ENCODE measurements around the gene HPCAL4.

Gene HPCAL4

DNA sequence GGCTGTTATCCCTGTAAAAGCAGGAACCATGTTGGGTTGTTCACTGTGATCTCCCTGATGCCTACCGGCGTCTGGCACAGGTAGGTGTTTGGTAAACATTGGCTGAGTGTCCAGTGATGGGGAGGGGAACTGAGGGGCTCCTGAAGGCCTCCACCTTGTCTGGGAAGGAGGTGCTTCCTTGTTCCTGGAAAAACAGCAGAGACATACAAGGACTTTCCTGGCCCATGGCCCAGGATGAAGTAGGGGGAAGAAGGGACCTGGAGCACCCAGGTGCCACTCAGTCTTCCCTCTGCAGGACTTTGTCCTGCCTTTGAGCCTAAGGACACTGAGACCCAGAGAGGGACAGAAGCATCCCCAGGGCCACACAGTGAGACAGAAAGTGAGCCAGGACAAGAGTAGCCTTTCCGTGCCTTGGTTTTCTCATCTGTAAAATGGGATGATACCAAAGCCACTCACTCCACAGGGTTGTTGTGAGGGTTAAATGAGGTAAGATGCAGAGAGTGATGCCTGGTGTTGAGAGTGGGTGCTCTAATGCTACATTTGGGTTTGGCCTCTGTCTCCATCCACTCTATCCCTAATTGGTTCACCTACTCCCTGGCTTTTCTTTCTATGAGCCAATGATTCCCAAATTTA lies 45.7 kb downstream of the HPCAL4 start:
- no peaks in the 10 kb centered on the region for H3K36me3 ChIP-seq (ENCODE audit: insufficient read depth, low read length)
- H3K4me1 ChIP-seq (ENCODE audit: insufficient read depth, low read length), result peaks cover 3% of the 10 kb centered on the region; the same call in 1 of the 2 replicates
- 0 out of 2 replicates have a peak, but pooled peaks cover 2% of the 10 kb centered on the region for H3K9me3 ChIP-seq (ENCODE audit: control insufficient read depth, insufficient read depth, low read length)
- H3K9ac ChIP-seq (ENCODE audit: low read depth, low read length), result no peak overlapping the region

DNA sequence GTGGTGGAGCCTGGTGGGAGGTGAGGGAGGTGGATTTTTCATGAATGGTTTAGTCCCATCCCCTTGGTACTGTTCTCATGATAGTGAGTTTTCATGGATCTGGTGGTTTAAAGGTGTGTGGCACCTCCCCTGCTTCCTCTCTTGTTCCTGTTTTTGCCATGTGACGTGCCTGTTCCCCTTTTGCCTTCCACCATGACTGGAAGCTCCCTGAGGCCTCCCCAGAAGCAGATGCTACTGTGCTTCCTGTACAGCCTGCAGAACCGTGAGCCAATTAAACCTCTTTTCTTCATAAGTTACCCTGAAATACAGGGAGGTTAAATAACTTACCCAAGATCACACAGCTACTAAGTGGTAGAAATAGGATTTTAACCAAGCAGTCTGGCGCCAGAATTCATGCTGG lies 47.5 kb downstream of the HPCAL4 start:
- no peak overlapping the region for H3K9ac ChIP-seq (ENCODE audit: low read depth, low read length)
- H3K9me3 ChIP-seq (ENCODE audit: control insufficient read depth, insufficient read depth, low read length), result 0 out of 2 replicates have a peak, but pooled peaks cover 2% of the 10 kb centered on the region
- H3K4me1 ChIP-seq (ENCODE audit: insufficient read depth, low read length), result peaks cover 3% of the 10 kb centered on the region; the same call in 1 of the 2 replicates
- H3K36me3 ChIP-seq (ENCODE audit: insufficient read depth, low read length), result no peaks in the 10 kb centered on the region

DNA sequence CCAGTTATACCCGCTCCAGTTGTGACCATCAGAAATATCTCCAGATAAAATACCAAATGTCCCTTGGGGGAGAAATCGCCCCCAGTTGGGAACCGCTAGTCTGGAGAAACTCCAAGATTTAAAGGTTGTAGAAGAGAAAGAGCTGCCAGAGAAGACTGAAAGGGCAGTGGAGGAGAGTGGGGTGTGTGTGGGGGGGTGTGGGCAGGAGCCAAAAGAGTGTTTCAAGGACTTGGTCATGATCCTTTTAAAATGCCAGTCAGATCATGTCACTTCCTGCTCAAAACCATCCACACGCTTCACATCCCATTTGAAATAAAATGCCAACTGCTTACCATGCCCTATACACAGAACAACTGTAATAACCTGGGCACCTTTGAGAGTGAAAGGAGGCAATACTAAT lies 48.4 kb downstream of the HPCAL4 start:
- Histone ChIP-seq H3K36me3 (ENCODE audit: insufficient read depth, low read length) (no peaks in the 10 kb centered on the region), H3K4me1 (ENCODE audit: insufficient read depth, low read length) (peaks cover 3% of the 10 kb centered on the region; the same call in 1 of the 2 replicates), H3K9ac (ENCODE audit: low read depth, low read length) (no peak overlapping the region), H3K9me3 (ENCODE audit: control insufficient read depth, insufficient read depth, low read length) (0 out of 2 replicates have a peak, but pooled peaks cover 2% of the 10 kb centered on the region)

DNA sequence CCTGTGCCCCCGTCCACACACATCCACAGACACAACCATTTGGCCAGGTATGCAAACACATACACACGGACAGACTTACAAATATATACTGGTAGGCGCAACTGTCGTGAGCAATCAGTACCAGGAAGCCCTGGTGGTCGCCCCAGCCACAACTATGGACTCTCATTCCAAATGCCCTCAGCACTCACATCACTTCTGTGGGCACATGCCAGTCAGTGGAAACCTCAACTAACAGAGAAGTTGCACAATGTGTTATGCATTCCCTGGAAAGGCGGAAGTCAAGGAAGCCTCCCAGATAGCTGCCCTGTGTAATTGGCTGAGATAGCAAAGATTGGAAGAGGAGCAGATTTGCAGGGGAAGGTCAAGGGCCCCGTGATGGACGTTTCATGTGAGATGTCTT lies 50.4 kb downstream of the HPCAL4 start:
- Histone ChIP-seq H3K4me1 (ENCODE audit: insufficient read depth, low read length) (peaks cover 2% of the 10 kb centered on the region; the same call in 1 of the 2 replicates), H3K9me3 (ENCODE audit: control insufficient read depth, insufficient read depth, low read length) (0 out of 2 replicates have a peak, but pooled peaks cover 2% of the 10 kb centered on the region), H3K9ac (ENCODE audit: low read depth, low read length) (no peak overlapping the region), H3K36me3 (ENCODE audit: insufficient read depth, low read length) (no peaks in the 10 kb centered on the region)

DNA sequence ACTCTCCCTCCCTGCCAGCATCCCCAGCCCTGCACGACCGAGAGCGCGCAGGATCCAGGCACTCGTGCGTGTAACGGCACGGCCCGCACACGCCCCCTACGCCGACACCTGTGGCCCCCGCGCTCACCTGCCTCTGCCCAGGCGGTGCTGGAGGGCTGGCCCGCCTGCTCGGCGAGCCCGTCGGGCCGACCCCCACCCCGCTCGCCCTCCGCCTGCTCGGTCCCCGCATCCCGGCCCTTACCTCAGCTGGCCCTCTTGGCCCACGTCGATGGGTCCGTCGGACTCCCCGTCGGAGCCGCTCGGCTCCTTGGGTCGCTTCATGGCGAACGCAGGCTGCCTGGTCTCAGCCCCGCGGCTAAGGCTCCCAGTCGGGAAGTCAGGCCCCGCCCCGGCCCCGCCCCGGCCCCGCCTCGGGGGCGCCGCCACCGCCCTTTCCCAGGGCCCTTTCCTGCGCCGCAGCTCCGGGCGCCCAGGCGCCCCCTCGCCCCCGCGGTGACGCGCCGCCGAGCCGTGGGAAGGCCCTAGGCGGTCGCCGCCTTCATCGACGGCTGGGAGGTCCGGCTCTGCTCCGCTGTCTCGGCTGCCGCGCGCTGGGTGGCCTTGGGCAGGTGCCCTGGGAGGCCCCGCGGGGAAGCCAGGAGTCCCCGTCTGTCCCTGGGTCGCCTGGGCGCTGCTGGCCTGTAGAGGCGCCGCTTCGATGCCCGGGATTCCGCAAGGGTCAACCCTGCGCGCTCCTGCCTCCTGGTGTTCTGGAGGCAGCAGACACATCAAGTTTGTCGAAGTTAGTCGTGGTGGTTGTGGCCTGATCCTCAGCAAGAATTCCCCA lies 51.7 kb downstream of the HPCAL4 start, which contains the start of gene HEYL:
Gene HEYL, minus strand, starts transcription at position 339 of the 826 bp plus-strand sequence. Its CDS starts 18 bp downstream, at position 321.
- Histone ChIP-seq H3K9ac (ENCODE audit: low read depth, low read length) (peak within 1 kb of the TSS; percentile 67), H3K36me3 (ENCODE audit: insufficient read depth, low read length) (no peaks in the 10 kb centered on the region), H3K4me1 (ENCODE audit: insufficient read depth, low read length) (0 out of 2 replicates have a peak, but pooled peaks cover 10% of the 10 kb centered on the region), H3K9me3 (ENCODE audit: control insufficient read depth, insufficient read depth, low read length) (0 out of 2 replicates have a peak, but pooled peaks cover 2% of the 10 kb centered on the region)

DNA sequence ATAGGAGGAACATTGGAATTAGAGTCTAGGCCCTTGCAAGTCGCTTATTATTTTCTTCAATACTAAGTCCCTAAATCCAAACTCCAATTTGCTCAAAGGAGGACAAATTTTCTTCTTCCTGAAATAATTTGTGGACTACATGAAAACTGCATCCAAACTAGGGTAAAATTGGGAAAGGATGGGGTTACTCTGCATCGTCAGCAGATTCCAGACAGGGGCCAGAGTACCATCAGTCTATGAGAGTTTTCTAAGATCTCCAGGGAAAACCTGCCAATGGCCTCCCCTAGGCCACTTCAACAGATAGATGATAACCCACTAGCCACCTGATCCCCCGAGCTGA lies 52.3 kb downstream of the HPCAL4 start:
- H3K36me3 ChIP-seq (ENCODE audit: insufficient read depth, low read length), result no peaks in the 10 kb centered on the region
- 0 out of 2 replicates have a peak, but pooled peaks cover 2% of the 10 kb centered on the region for H3K9me3 ChIP-seq (ENCODE audit: control insufficient read depth, insufficient read depth, low read length)
- 0 out of 2 replicates have a peak, but pooled peaks cover 10% of the 10 kb centered on the region for H3K4me1 ChIP-seq (ENCODE audit: insufficient read depth, low read length)
- peak overlapping the region; percentile 67; the same call in 1 of the 2 replicates for H3K9ac ChIP-seq (ENCODE audit: low read depth, low read length)

DNA sequence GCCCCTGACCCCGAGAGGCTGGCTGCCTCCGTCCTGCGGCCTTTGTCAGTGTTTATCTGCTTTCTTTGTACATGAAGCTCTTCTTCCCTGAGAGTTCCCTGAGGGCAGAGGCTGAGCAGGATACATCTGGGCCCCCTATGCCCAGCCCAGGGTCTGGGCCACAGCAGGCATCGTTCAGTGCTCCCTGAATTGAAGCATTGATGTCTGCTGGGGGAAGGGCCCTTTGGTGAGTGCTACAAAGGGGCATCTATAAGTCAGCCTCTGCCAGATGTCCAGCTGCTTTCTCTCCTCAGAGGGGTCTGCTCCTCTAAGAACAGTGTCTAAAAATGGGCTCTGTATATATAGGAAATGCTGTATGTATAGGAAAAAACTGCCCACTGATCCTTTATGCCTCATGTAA lies 53.9 kb downstream of the HPCAL4 start:
- Histone ChIP-seq H3K4me1 (ENCODE audit: insufficient read depth, low read length) (peaks cover 10% of the 10 kb centered on the region; the same call in 1 of the 2 replicates), H3K9ac (ENCODE audit: low read depth, low read length) (no peak overlapping the region), H3K9me3 (ENCODE audit: control insufficient read depth, insufficient read depth, low read length) (no peaks in the 10 kb centered on the region), H3K36me3 (ENCODE audit: insufficient read depth, low read length) (no peaks in the 10 kb centered on the region)

DNA sequence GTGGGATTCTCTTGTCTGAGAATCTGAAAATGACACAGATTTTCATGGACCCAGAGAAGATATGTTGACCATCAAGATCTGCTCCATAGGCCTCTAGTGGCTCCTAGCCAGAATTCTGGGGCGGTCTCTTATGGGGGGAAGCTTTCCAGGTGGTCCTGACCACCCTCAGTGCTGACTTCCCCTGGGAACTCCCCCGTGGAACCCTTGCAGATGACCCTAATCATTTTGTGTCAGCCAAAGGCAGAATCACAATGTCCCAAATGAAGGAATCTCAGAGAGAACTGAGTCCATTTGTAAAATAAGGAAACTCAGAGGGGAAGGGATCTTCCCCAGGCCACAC lies 55.4 kb downstream of the HPCAL4 start:
- Histone ChIP-seq H3K9me3 (ENCODE audit: control insufficient read depth, insufficient read depth, low read length) (no peaks in the 10 kb centered on the region), H3K36me3 (ENCODE audit: insufficient read depth, low read length) (no peaks in the 10 kb centered on the region), H3K9ac (ENCODE audit: low read depth, low read length) (no peak overlapping the region), H3K4me1 (ENCODE audit: insufficient read depth, low read length) (peaks cover 10% of the 10 kb centered on the region; the same call in 1 of the 2 replicates)

DNA sequence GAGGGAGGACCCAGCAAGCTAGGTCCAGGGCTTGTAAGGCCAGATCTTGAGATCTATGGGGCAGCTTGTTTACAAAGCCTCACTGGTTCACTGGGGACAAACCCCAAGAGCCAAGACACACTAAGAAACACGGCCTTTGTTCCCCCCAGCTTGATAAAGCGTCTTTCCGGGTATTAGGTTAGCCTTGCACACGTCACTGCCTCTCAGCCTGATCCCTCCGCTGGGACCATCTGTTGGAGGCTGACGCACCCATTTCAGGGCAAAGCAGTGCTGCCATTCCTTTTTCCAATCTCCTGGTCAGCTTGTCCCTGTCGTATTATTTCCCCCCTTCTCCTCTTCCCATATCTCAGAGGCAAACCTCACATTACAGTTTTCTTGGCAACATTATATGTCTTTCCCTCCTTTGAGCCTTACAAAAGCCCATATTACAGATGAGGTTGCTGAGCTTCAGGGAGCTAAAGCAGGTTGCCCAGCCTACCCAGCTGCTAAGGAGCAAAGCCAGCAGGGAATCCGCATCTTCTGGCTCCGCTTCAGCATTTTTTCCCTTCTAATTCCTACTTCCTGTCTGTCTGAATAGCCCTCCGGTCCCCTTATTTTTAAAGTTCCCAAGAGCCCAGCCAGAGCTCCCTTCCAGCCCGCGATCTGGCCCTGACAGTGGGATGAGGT lies 55.9 kb downstream of the HPCAL4 start:
- Histone ChIP-seq H3K9ac (ENCODE audit: low read depth, low read length) (no peak overlapping the region), H3K9me3 (ENCODE audit: control insufficient read depth, insufficient read depth, low read length) (no peaks in the 10 kb centered on the region), H3K4me1 (ENCODE audit: insufficient read depth, low read length) (peaks cover 10% of the 10 kb centered on the region; the same call in 1 of the 2 replicates), H3K36me3 (ENCODE audit: insufficient read depth, low read length) (no peaks in the 10 kb centered on the region)

DNA sequence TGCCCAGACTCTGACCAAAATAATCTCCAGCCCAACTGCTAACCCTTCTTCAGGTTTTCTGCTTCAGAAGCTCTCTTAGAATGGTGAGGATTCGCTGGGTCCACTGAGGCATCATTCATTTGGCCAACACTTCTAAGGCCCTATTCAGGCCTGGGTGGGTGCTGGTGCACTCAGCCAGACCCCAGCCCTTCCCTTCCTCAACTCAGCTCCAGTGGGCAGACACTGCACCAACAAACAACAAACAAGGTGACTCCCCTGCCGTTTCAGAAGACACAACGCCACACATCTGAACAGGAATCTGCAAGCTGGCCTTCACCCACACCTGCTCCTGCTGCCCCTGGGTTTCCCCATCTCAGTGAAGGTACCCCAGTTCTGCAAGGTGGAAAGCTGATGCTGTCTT lies 57.8 kb downstream of the HPCAL4 start:
- H3K9ac ChIP-seq (ENCODE audit: low read depth, low read length), result peak overlapping the region; percentile 32; the same call in 1 of the 2 replicates
- peaks cover 10% of the 10 kb centered on the region; the same call in 1 of the 2 replicates for H3K4me1 ChIP-seq (ENCODE audit: insufficient read depth, low read length)
- H3K36me3 ChIP-seq (ENCODE audit: insufficient read depth, low read length), result no peaks in the 10 kb centered on the region
- no peaks in the 10 kb centered on the region for H3K9me3 ChIP-seq (ENCODE audit: control insufficient read depth, insufficient read depth, low read length)

DNA sequence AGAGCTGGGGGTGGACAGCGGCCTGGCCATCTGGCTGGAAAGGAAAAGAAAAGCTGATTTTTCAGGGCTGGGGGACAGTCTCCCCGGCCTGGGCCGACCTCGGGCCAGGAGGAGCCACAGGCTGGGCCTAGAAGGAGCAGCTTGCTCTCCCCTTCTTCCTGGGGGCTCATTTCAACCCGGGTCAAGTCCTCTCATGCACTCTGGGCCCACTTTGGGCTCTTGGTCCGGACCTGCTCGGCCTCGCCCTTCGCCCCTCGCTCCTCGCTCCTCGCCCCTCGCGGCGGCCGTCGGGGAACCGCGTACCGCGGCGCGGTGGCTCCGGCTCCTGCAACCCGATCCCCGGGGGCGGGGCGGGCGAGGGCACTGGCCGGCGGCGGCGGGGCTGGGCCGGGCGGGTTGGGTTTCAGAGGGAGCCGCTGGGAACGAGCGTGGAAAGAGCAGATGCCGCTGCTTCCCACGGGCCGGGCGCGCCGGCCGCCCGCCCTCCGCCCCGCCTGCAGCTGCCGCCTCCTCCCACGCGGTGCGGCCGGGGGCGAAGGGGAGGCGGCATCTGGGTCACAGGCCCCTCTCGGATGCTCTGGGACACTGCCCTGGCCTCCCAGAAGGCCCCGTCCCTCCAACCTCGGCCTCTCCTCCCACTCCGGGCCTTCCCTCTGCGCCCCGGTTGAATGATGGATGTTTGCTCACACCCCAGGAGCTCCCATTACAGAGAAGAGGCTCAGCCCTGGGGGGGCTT lies 58.4 kb downstream of the HPCAL4 start:
- Histone ChIP-seq H3K9me3 (ENCODE audit: control insufficient read depth, insufficient read depth, low read length) (no peaks in the 10 kb centered on the region), H3K4me1 (ENCODE audit: insufficient read depth, low read length) (peaks cover 10% of the 10 kb centered on the region; the same call in 1 of the 2 replicates), H3K36me3 (ENCODE audit: insufficient read depth, low read length) (no peaks in the 10 kb centered on the region), H3K9ac (ENCODE audit: low read depth, low read length) (peak overlapping the region; percentile 33; the same call in 1 of the 2 replicates)

DNA sequence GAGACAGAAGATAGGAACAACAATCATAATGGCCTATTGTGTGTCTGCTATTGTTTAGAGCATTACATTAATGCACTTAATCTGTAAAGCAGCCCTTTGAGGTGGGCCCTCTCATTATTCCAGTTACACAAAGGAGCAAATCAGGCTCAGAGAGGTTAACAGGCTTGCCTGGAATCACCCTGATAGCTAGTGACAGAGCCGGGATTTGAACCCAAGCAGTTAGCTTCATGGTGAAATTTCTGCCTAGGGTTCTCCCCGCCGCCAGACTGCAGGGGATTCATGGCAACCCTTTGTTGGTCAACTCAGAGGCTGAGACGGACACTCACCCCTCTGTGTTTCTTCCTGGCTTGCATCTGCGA lies 58.9 kb downstream of the HPCAL4 start:
- Histone ChIP-seq H3K9me3 (ENCODE audit: control insufficient read depth, insufficient read depth, low read length) (no peaks in the 10 kb centered on the region), H3K4me1 (ENCODE audit: insufficient read depth, low read length) (peaks cover 10% of the 10 kb centered on the region; the same call in 1 of the 2 replicates), H3K36me3 (ENCODE audit: insufficient read depth, low read length) (no peaks in the 10 kb centered on the region), H3K9ac (ENCODE audit: low read depth, low read length) (peak overlapping the region; percentile 33; the same call in 1 of the 2 replicates)

DNA sequence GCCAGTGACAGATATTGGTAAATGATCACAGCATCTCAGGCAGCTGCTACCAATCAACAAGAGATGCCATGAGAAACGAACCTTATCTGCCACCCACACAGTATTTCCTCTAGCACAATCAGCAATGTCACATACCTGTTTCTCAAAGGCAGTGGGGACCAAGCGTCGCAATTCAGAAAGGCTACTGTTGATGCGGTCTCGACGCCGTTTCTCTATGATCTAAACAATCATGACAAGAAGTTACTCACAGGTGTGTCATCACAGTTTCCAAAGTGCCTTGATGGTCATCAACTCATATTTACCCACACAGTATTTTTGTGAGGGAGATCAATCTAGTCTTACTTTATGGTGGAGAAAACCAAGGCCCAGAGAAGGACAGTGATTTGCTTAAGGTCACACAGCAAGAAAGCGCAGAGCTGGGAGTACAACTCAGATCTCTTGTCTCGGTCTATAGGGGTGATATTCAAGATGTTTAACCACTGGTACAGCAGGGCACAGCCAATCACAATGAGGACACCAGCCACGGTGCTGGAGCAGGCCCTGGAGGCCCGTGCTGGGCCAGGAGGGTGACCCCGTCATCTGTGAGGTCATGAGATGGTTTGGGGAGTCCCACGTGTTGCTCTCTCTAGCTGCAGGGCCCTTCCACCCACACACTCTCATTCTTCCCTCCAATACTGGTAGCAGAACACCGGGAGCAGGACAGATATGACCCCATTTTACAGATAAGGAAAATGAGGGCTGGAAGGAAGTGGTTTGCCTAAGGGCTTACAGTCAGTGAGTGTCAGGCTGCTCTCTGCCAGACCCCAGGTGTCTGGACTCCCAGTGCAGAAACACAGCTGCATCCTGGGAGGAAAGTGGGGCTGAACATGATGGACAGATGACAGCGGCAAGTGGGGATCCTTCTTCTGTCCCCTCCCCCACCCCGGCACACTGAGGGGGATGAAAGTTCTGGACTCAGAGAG lies 59.6 kb downstream of the HPCAL4 start:
- Histone ChIP-seq H3K36me3 (ENCODE audit: insufficient read depth, low read length) (no peaks in the 10 kb centered on the region), H3K9ac (ENCODE audit: low read depth, low read length) (no peak overlapping the region), H3K9me3 (ENCODE audit: control insufficient read depth, insufficient read depth, low read length) (no peaks in the 10 kb centered on the region), H3K4me1 (ENCODE audit: insufficient read depth, low read length) (peaks cover 10% of the 10 kb centered on the region; the same call in 1 of the 2 replicates)
